ENCODE results near the gene TMED6.

Gene TMED6

DNA sequence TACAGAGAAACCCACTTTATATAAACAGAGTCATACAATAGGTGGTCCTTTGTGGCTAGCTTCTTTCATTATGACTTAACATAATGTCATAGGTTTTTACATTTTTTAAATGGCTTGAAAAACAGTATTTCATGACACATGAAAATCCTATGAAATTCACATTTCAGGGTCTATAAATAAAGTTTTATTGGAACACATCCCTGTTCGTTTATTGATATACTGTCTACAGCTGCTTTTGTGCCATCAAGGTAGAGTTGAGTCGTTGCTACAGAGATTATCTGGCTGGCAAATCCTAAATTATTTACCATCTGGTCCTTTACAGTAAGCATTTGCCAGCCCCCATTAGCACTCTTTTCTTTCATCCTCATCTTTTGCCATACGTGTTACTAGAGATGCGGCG is 38.1 kb downstream of the TMED6 start:
- H3K4me3 ChIP-seq (ENCODE audit: low read depth, low read length), result no peak overlapping the region
- DNase-seq (ENCODE audit: low read depth), result no peak

DNA sequence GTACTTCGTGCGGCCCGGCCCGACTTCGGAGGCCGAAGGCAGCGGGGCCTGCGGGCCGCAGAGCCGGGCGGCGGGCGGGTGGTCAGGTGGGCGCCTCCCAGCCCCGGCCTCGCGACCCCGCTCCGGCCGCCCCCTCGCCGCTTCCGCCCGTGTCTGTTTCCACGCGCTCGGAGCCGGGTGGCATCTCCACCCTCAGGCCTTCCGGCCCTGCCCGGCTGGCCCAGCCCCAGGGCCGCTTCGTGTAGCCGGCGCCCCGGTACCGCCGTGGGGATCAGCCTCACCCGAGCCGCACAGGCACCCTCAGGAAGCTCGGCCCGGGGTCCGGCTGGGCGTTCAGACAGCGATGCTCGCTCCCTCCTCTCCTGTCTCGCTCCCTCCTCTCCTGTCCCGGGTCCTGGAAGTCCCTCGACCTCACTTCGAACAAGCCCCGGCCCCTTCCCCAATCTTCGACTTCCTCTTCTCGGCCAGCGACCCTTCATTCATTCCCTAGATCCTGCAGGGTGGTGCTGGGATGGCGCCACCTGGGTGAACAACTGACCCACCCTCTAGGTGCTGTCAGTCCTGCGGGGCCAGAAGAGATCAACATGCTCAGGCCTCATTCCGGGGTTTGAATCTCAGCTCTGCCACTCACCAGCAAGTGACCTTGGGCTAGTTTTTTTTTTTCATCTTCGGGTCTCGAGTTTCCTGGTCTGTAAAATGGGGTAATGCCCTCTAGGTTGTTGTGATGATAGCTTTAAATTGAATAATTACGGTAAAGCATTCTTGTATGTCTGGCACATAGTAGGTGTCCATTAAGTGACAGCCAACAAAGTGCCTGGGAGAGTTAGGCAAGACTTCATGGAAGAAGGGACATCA is 39.8 kb downstream of the TMED6 start:
- peak overlapping the region; percentile 81 for H3K4me3 ChIP-seq (ENCODE audit: low read depth, low read length)
- TF ChIP-seq CTCF (IDR thresholded peaks at IDR 0.05; ENCODE audit: low read depth, low read length, missing control alignments), result peak; percentile 23
- DNase-seq (ENCODE audit: low read depth), result no peak

More for the DNA sequence above, 38.1 kb downstream of the TMED6 start:
- no peak for TF ChIP-seq CTCF (IDR thresholded peaks at IDR 0.05; ENCODE audit: low read depth, low read length, missing control alignments)

DNA sequence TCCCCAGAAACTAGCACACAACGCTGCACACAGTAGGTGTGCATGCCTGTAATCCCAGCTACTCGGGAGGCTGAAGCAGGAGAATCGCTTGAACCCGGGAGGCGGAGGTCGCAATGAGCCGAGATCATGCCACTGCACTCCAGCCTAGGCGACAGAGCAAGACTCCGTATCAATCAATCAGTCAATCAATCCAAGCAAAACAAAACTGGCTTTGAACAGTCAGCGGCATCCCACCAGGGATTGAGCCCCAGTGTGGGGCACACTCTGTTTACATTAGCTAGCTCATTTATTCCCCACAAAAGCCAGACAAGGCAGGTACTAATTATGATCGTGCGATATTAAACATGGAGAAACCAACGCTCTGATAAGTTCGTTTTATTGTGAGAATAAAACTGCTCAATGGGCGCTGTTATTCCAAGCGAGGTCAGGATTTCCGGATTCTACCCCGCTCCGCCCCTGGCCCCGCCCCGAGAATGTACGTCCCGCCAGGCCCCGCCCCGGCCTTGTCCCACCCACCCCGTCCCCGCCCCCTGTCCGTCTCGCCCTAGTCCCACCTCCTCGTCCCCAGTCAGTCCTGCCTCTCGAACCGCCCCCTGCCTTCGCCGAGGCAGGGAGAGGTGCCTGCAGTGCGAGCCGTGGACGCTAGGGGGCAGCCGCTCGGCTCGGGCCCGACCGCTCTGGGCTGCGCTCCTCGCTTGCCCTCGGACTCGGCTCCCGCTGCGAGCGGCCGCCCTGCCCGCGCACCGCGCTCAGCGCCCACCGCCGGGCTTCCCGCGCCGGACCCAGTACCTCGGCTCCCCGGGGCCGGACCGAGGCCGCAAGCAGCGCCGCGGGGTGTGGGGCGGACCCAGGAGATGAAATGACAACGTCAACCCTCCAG is 40.7 kb downstream of the TMED6 start, which contains the start of gene VPS4A:
TSS of gene VPS4A (plus strand) at position 698 of the 880 bp plus-strand sequence. CDS start at position 860, 162 bp downstream.
- peak within 1 kb of the TSS; percentile 81 for H3K4me3 ChIP-seq (ENCODE audit: low read depth, low read length)
- peak; percentile 85 for TF ChIP-seq CTCF (IDR thresholded peaks at IDR 0.05; ENCODE audit: low read depth, low read length, missing control alignments)
- DNase-seq (ENCODE audit: low read depth), result peak; percentile 78

- no peak for TF ChIP-seq CTCF (IDR thresholded peaks at IDR 0.05; ENCODE audit: low read depth, low read length, missing control alignments)
- H3K4me3 ChIP-seq (ENCODE audit: low read depth, low read length), result no peak overlapping the region
- no peak for DNase-seq (ENCODE audit: low read depth)
These were observed 42.3 kb downstream of the TMED6 start for GRCh38 chr16:69309316-69309715.

DNA sequence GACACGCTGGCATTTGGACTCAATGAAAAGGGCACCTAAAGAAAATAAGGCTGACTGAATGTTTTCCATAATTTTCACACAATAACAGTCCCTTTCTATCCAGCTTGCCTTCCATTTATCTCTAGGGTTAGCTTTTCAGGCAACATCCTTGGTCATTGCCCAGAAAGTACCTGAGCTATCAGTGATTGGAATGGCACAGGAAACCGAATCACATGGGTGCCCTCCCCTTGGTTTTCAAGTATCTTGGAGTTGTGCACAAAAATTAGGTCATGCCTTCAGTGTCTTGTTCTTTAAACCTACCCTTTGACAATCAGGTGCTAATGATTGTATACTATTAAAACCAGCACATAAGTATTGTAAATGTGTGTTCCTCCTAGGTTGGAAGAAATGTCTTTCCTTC is 43.7 kb downstream of the TMED6 start:
- no peak overlapping the region for H3K4me3 ChIP-seq (ENCODE audit: low read depth, low read length)
- no peak for DNase-seq (ENCODE audit: low read depth)
- no peak for TF ChIP-seq CTCF (IDR thresholded peaks at IDR 0.05; ENCODE audit: low read depth, low read length, missing control alignments)

- no peak for TF ChIP-seq CTCF (IDR thresholded peaks at IDR 0.05; ENCODE audit: low read depth, low read length, missing control alignments)
- H3K4me3 ChIP-seq (ENCODE audit: low read depth, low read length), result no peak overlapping the region
- no peak for DNase-seq (ENCODE audit: low read depth)
These were observed 44.5 kb downstream of the TMED6 start for GRCh38 chr16:69307091-69307490.

All from GM12864 (cell line).